GM19238 (cell line): Measurements from ENCODE around the gene DMRTA1.
"Not testable (repeated sequence)": the region's sequence is repeated elsewhere in the genome, so short reads cannot be mapped to it uniquely, and the experiment has no call there.

ENCODE experiments used
- DNase-seq: peaks from one replicate; pipeline ENCODE4 v3.0.0; 2011; ENCODE audit warnings: low spot score; ENCODE audit not compliant: insufficient read length

Gene DMRTA1

GRCh38 chr9:22446589-22446949 lies at the start of gene DMRTA1:
DMRTA1 (plus strand) TSS chr9:22446824; CDS start chr9:22447066, 242 bp downstream.
- DNase-seq = no peak

- no peak for DNase-seq
These were observed 45.0 kb upstream of the DMRTA1 start for GRCh38 chr9:22401671-22402070.

GRCh38 chr9:22405869-22406659 lies 40.6 kb upstream of the DMRTA1 start:
- no peak for DNase-seq

- no peak for DNase-seq
These were observed 32.7 kb upstream of the DMRTA1 start for GRCh38 chr9:22413884-22414283.

GRCh38 chr9:22415941-22416691 lies 30.5 kb upstream of the DMRTA1 start:
- no peak for DNase-seq

- DNase-seq = no peak
These were observed 29.9 kb upstream of the DMRTA1 start for GRCh38 chr9:22416692-22417060.

- no peak for DNase-seq
These were observed 23.1 kb upstream of the DMRTA1 start for GRCh38 chr9:22423566-22423965.

GRCh38 chr9:22424616-22425015 lies 22.0 kb upstream of the DMRTA1 start:
- no peak for DNase-seq

- DNase-seq = no peak
These were observed 21.1 kb upstream of the DMRTA1 start for GRCh38 chr9:22425551-22425950.

GRCh38 chr9:22427226-22427880 lies 19.3 kb upstream of the DMRTA1 start:
- no peak for DNase-seq

GRCh38 chr9:22433691-22434090 lies 12.9 kb upstream of the DMRTA1 start:
- DNase-seq = no peak

GRCh38 chr9:22435252-22435651 lies 11.4 kb upstream of the DMRTA1 start:
- not testable (repeated sequence) for DNase-seq

GRCh38 chr9:22437461-22438067 lies 9.1 kb upstream of the DMRTA1 start:
- DNase-seq = not testable (repeated sequence)

GRCh38 chr9:22440841-22441240 lies 5.8 kb upstream of the DMRTA1 start:
- no peak for DNase-seq

GRCh38 chr9:22446950-22447617 lies 460 bp downstream of the DMRTA1 start:
- DNase-seq = no peak

- no peak for DNase-seq
These were observed 1.1 kb downstream of the DMRTA1 start for GRCh38 chr9:22447618-22448305.

GRCh38 chr9:22449719-22450118 lies 3.1 kb downstream of the DMRTA1 start:
- no peak for DNase-seq

- no peak for DNase-seq
These were observed 5.9 kb downstream of the DMRTA1 start for GRCh38 chr9:22452415-22453010.

GRCh38 chr9:22454016-22454415 lies 7.4 kb downstream of the DMRTA1 start:
- no peak for DNase-seq

- no peak for DNase-seq
These were observed 8.6 kb downstream of the DMRTA1 start for GRCh38 chr9:22455181-22455580.
